Measurements from ENCODE around the gene HRH4. TPM values are rescaled to one million over a fixed set of nuclear protein-coding genes. Genes with fewer than 3 reads are reported as not detected.

Gene HRH4
- total RNA-seq, 4 donors from 2014 or later, result 0.06 to 0.07 TPM; not detected in 2

DNA sequence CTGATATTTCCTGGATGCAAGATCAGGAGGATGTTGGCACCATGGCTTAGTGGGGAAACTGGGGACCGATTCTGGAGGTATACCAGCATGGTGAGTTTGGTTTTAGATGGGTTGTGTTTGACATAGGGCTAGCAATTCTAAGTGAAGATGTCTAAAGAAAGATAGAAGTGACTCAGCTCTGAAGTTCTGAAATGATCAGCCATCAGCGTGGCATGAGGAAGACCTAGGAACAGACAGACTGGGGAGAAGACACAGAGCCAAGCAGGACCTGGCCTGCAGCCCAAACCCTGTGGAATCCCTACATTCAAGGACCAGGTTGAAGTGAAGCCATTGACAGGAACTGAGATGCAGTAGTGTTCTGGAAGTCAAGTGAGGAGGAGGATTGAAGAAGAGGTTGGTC is 39.8 kb downstream of the HRH4 start:
- DNase-seq (ENCODE audit: low spot score in 2 of 2), result no peak
- intact Hi-C loops (cut with DNase I; ENCODE audit: low total_unique reads), result no loop called here
- 67 to 78% methylated on average over 2 of the region's 2 CpGs for WGBS, 2 donors
- no peak for TF ChIP-seq POLR2A (IDR thresholded peaks at IDR 0.05)
- TF ChIP-seq, protein P1, sequence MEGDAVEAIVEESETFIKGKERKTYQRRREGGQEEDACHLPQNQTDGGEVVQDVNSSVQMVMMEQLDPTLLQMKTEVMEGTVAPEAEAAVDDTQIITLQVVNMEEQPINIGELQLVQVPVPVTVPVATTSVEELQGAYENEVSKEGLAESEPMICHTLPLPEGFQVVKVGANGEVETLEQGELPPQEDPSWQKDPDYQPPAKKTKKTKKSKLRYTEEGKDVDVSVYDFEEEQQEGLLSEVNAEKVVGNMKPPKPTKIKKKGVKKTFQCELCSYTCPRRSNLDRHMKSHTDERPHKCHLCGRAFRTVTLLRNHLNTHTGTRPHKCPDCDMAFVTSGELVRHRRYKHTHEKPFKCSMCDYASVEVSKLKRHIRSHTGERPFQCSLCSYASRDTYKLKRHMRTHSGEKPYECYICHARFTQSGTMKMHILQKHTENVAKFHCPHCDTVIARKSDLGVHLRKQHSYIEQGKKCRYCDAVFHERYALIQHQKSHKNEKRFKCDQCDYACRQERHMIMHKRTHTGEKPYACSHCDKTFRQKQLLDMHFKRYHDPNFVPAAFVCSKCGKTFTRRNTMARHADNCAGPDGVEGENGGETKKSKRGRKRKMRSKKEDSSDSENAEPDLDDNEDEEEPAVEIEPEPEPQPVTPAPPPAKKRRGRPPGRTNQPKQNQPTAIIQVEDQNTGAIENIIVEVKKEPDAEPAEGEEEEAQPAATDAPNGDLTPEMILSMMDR (IDR thresholded peaks at IDR 0.05), result no peak
- no peak overlapping the region for H3K4me3 ChIP-seq (ENCODE audit: low read depth, poor library complexity, severe bottlenecking)

DNA sequence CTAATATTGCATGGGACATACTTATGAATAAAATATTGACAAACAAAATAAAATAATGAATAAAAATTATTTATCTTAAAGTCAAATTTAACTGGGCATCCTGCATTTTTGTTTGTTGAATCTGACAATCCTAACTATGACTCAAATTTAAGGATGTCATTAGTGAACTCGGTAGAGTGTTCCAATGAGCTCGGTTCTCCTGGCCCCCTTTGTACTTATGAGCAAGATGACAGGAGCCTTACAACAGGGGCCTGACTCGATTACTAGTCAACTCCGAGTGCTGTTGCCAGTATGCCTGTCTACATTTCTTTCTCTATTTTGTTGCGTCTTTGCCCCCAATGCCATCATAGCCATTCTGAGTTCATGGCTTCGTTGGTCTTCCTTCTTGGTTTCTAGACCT is 40.3 kb downstream of the HRH4 start:
- no peak for DNase-seq (ENCODE audit: low spot score in 2 of 2)
- no peak for TF ChIP-seq POLR2A (IDR thresholded peaks at IDR 0.05)
- TF ChIP-seq, protein P1 (IDR thresholded peaks at IDR 0.05), result no peak
- no peak overlapping the region for H3K4me3 ChIP-seq (ENCODE audit: low read depth, poor library complexity, severe bottlenecking)
- 83 to 89% methylated on average over 6 of the region's 6 CpGs for WGBS, 2 donors
- intact Hi-C loops (cut with DNase I; ENCODE audit: low total_unique reads), result no loop called here

DNA sequence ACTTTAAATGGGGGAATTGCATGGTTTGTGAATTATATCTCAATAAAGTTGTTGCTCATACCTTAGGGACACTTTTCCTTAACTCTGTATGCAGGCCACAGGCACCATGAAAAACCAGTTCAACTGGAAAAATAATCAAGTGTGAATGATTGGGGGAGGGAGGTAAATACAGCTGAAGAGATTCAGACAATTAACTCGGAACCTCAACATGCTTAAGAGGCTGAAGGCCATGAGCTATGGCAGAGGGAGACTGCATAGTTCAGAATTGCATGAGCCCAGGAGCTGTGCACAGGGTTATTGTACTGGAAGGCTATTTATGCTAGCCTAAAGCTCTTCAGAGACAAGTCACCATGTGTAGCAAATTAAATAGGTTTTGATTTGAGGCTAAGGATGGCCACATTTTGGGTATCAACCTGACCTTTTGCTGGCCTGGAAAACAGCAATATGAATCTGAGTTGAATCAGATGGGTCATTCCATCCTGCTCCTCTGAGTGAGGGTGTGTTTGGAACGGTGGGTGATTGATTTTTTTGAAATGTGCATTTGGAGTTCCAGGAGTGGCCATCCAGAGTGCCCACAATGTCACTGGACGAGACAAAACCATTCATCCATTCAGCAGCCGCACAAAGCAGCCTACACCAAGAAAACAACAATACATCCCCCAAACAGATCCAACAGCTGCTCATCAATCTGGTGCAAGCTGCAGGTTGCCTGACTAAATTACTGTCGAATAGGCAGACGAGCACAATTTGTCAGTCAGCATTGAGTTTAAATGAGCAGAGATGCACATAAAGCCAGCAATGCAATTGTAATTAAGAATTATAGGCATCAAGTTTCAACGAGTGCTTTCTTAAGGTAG is 42.5 kb downstream of the HRH4 start:
- WGBS, 2 donors, result 77 to 79% methylated on average over 7 of the region's 7 CpGs
- TF ChIP-seq POLR2A (IDR thresholded peaks at IDR 0.05), result no peak
- TF ChIP-seq, protein P1 (IDR thresholded peaks at IDR 0.05), result no peak
- intact Hi-C loops (cut with DNase I; ENCODE audit: low total_unique reads), result no loop called here
- H3K4me3 ChIP-seq (ENCODE audit: low read depth, poor library complexity, severe bottlenecking), result no peak overlapping the region
- no peak for DNase-seq (ENCODE audit: low spot score in 2 of 2)

DNA sequence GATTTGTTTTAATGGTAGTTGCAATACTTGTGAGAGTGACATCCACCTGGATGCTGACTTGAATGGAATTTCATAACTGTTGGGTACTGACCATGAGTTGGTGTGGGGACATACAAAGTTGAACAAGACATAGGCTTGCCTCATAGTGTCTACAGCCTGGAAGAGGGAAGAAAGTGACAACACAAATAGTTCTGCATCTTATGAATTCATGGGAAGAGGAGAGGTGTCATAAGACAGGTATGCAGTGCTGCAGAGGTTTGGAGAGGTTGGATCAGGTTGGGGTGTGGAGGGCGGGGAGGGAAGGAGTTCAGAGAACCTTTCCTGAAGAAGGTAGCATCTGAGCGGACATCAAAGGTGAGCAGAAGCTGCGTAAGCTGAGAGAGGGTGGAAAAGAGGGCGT is 44.0 kb downstream of the HRH4 start:
- WGBS, 2 donors, result 62 to 81% methylated on average over 4 of the region's 4 CpGs
- intact Hi-C loops (cut with DNase I; ENCODE audit: low total_unique reads), result no loop called here
- H3K4me3 ChIP-seq (ENCODE audit: low read depth, poor library complexity, severe bottlenecking), result no peak overlapping the region
- DNase-seq (ENCODE audit: low spot score in 2 of 2), result no peak
- TF ChIP-seq, protein P1 (IDR thresholded peaks at IDR 0.05), result no peak
- TF ChIP-seq POLR2A (IDR thresholded peaks at IDR 0.05), result no peak

DNA sequence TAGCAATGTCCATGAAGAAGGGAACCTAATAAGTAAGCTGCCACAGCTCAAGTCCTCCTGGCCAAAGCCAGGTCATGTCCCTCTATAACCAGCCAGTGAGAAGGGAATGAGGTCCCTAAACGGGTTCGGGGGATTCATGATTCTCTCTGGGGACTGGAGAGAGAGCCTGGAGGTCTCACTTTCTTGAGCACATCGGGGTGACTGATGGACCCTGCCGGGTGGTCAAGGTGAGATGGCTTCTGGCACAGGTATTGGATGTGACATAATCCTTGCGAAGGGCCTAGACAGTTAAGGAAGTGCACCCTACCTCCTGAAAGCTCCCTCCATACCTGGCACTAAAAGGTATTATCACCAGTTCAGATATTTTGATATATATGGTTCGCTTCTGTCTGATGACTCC is 45.7 kb downstream of the HRH4 start:
- intact Hi-C loops (cut with DNase I; ENCODE audit: low total_unique reads), result no loop called here
- DNase-seq (ENCODE audit: low spot score in 2 of 2), result no peak
- 85 to 90% methylated on average over 6 of the region's 6 CpGs for WGBS, 2 donors
- TF ChIP-seq, protein P1 (IDR thresholded peaks at IDR 0.05), result no peak
- no peak for TF ChIP-seq POLR2A (IDR thresholded peaks at IDR 0.05)
- no peak overlapping the region for H3K4me3 ChIP-seq (ENCODE audit: low read depth, poor library complexity, severe bottlenecking)

All from lower leg skin (tissue), 4 donors.